Mammary epithelial cell (primary cell): ENCODE measurements around the gene BEND7.

Experiments used
- CTCF ChIP-seq, 2 donors: IDR thresholded peaks in 1 of 2; conservative IDR thresholded peaks in 1 of 2; 2 replicates each; pipeline ENCODE4 v1.5.1; 2011 to 2012; ENCODE audit warnings: inconsistent platforms in 2 of 2, low read length in 2 of 2, mild to moderate bottlenecking in 2 of 2, control low read depth in 1 of 2, low read depth in 1 of 2; ENCODE audit not compliant: insufficient read depth in 1 of 2; ENCODE audit errors: extremely low read depth in 1 of 2
- EZH2 ChIP-seq: IDR thresholded peaks from 2 replicates; pipeline ENCODE4 v1.6.1; 2012; ENCODE audit warnings: low read length, inconsistent platforms, borderline replicate concordance

GRCh38 chr10:13573960-13574359, 45.1 kb upstream of the BEND7 start:
- TF ChIP-seq CTCF (conservative IDR thresholded peaks at IDR 0.05 in 1 of 2, IDR thresholded peaks at IDR 0.05 in 1 of 2; ENCODE audit: extremely low read depth in 1 of 2, insufficient read depth in 1 of 2, low read depth in 1 of 2, low read length in 2 of 2) (no peak), EZH2 (no peak)
